Astrocyte (in vitro differentiated cells and primary cell): Measurements from ENCODE around the gene SCNN1A. TPM values are rescaled to one million over a fixed set of nuclear protein-coding genes. Genes with fewer than 3 reads are reported as not detected.

Experiments used
- DNase-seq: peaks from one replicate; pipeline ENCODE4 v3.0.0-alpha.2; 2010; ENCODE audit warnings: low read depth
- FAIRE-seq: peaks from 2 replicates; lab custom pipeline; 2011; peaks lifted over from hg19 to GRCh38; lab: Jason Lieb, UNC
- H2AFZ ChIP-seq: 2 replicates; pipeline ENCODE4 v1.6.0; 2012; ENCODE audit warnings: low read depth, low read length, inconsistent platforms
- H3K27ac ChIP-seq: 2 replicates; pipeline ENCODE4 v1.5.1; 2011; ENCODE audit warnings: low read depth, low read length, inconsistent platforms
- H3K27me3 ChIP-seq: 2 replicates; pipeline ENCODE4 v1.6.0; 2011; ENCODE audit warnings: low read length, inconsistent platforms; ENCODE audit not compliant: insufficient read depth
- H3K36me3 ChIP-seq: 2 replicates; pipeline ENCODE4 v1.5.1; 2011; ENCODE audit warnings: low read length, inconsistent platforms; ENCODE audit not compliant: insufficient read depth
- H3K4me1 ChIP-seq: 2 replicates; pipeline ENCODE4 v1.5.1; 2011; ENCODE audit warnings: low read length, inconsistent platforms; ENCODE audit not compliant: insufficient read depth
- H3K4me2 ChIP-seq: 2 replicates; pipeline ENCODE4 v1.6.0; 2012; ENCODE audit warnings: low read length, inconsistent platforms
- H3K4me3 ChIP-seq: 2 replicates; pipeline ENCODE4 v1.5.1; 2011; ENCODE audit warnings: low read depth, mild to moderate bottlenecking, low read length, inconsistent platforms; ENCODE audit not compliant: insufficient read depth
- H3K79me2 ChIP-seq: 2 replicates; pipeline ENCODE4 v1.6.0; 2012; ENCODE audit warnings: mild to moderate bottlenecking, low read length, inconsistent platforms; ENCODE audit not compliant: insufficient read depth
- H3K9ac ChIP-seq: 2 replicates; pipeline ENCODE4 v1.6.0; 2012; ENCODE audit warnings: mild to moderate bottlenecking, low read length, inconsistent platforms
- H3K9me3 ChIP-seq: 2 replicates; pipeline ENCODE4 v1.5.1; 2012; ENCODE audit warnings: low read depth, mild to moderate bottlenecking, low read length, inconsistent platforms; ENCODE audit not compliant: insufficient read depth
- H4K20me1 ChIP-seq: 2 replicates; pipeline ENCODE4 v1.6.0; 2012; ENCODE audit warnings: low read length, inconsistent platforms; ENCODE audit not compliant: insufficient read depth
- H3K27ac Mint-ChIP-seq: one replicate; pipeline ENCODE4 v1.8.0; 2021; ENCODE audit warnings: mild to moderate bottlenecking, mixed read lengths; ENCODE audit not compliant: unreplicated experiment
- H3K27me3 Mint-ChIP-seq: one replicate; pipeline ENCODE4 v1.8.0; 2021; ENCODE audit warnings: low read depth, mixed read lengths; ENCODE audit not compliant: unreplicated experiment
- H3K36me3 Mint-ChIP-seq: one replicate; pipeline ENCODE4 v1.8.0; 2021; ENCODE audit warnings: low read depth, mixed read lengths; ENCODE audit not compliant: unreplicated experiment
- H3K4me1 Mint-ChIP-seq: one replicate; pipeline ENCODE4 v1.8.0; 2021; ENCODE audit warnings: low read depth, mixed read lengths; ENCODE audit not compliant: unreplicated experiment
- H3K4me3 Mint-ChIP-seq: one replicate; pipeline ENCODE4 v1.8.0; 2021; ENCODE audit warnings: mild to moderate bottlenecking, moderate library complexity, mixed read lengths; ENCODE audit not compliant: unreplicated experiment
- H3K9me3 Mint-ChIP-seq: one replicate; pipeline ENCODE4 v1.8.0; 2021; ENCODE audit warnings: mild to moderate bottlenecking, mixed read lengths; ENCODE audit not compliant: unreplicated experiment
- EZH2 ChIP-seq: IDR thresholded peaks from 2 replicates; pipeline ENCODE4 v1.6.1; 2012; ENCODE audit warnings: mild to moderate bottlenecking, low read length, inconsistent platforms; ENCODE audit not compliant: insufficient read depth
- total RNA-seq: library from RNA; stranded (reverse); gene quantifications from 2 replicates; pipeline ENCODE4 v1.2.1, GENCODE V29; 2021
- TF ChIP-seq, protein P1 (sequence below): IDR thresholded peaks from 2 replicates; pipeline ENCODE4 v1.5.1; 2011; ENCODE audit warnings: low read depth, mild to moderate bottlenecking, inconsistent platforms, low read length, moderate library complexity; ENCODE audit not compliant: insufficient read depth

SCNN1A gene
- total RNA-seq, 1 donor from 2014 or later = 1.3 TPM

DNA sequence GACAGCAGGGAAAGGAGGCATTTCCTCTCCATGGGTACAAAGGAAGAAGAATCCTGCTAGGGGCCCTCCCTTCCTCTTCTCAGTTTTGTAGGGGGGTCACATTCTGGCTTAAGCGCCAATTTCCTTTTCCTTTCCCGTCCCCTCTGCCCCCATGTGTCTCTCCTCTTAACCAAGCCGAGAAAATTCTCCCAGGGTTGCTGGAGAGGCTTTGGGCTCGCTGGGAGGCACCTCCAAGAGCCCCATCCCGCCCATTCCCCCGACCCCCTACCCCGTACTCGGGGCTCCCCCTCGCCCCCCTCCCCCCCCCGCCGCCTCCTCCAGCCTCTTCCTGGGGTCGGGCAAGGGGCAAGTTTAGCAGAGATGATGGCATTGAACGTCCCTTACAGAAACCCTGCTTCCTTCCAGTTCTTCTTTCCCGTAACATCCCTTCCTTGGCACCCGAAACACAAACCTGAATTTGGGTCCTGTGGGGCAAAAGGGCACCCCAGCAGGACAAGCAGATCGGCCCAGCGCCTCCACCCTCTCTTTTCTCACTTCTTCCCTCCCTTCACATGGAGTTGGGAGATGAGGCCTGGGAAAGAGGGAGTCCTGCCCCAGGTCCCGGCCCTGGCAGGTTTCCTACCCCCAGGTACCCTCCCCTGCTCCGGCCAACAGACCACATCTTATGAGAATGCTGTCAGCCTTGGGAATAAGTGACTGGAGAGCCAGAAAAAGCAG is 51.2 kb downstream of the SCNN1A start:
- no peaks in the 10 kb centered on the region for H3K27me3 ChIP-seq
- TF ChIP-seq, protein P1, sequence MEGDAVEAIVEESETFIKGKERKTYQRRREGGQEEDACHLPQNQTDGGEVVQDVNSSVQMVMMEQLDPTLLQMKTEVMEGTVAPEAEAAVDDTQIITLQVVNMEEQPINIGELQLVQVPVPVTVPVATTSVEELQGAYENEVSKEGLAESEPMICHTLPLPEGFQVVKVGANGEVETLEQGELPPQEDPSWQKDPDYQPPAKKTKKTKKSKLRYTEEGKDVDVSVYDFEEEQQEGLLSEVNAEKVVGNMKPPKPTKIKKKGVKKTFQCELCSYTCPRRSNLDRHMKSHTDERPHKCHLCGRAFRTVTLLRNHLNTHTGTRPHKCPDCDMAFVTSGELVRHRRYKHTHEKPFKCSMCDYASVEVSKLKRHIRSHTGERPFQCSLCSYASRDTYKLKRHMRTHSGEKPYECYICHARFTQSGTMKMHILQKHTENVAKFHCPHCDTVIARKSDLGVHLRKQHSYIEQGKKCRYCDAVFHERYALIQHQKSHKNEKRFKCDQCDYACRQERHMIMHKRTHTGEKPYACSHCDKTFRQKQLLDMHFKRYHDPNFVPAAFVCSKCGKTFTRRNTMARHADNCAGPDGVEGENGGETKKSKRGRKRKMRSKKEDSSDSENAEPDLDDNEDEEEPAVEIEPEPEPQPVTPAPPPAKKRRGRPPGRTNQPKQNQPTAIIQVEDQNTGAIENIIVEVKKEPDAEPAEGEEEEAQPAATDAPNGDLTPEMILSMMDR = no peak
- no peak for TF ChIP-seq EZH2
- Mint-ChIP-seq H3K36me3 (peaks cover 17% of the 10 kb centered on the region), H3K27ac (peak overlapping the region; percentile 87), H3K4me1 (peaks cover 32% of the 10 kb centered on the region), H3K27me3 (peaks cover 3% of the 10 kb centered on the region), H3K9me3 (no peaks in the 10 kb centered on the region), H3K4me3 (peak overlapping the region; percentile 54)
- DNase-seq (no peak), FAIRE-seq (no peak)
- peaks cover 19% of the 10 kb centered on the region for H3K4me1 ChIP-seq
- H2AFZ ChIP-seq = no peak overlapping the region
- H4K20me1 ChIP-seq = peaks cover 22% of the 10 kb centered on the region
- peak overlapping the region; percentile 67 for H3K4me2 ChIP-seq
- no peak overlapping the region for H3K4me3 ChIP-seq
- no peaks in the 10 kb centered on the region for H3K79me2 ChIP-seq
- no peaks in the 10 kb centered on the region for H3K9me3 ChIP-seq
- peak overlapping the region; percentile 69 for H3K9ac ChIP-seq
- peak overlapping the region; percentile 73 for H3K27ac ChIP-seq
- peaks cover 11% of the 10 kb centered on the region for H3K36me3 ChIP-seq

DNA sequence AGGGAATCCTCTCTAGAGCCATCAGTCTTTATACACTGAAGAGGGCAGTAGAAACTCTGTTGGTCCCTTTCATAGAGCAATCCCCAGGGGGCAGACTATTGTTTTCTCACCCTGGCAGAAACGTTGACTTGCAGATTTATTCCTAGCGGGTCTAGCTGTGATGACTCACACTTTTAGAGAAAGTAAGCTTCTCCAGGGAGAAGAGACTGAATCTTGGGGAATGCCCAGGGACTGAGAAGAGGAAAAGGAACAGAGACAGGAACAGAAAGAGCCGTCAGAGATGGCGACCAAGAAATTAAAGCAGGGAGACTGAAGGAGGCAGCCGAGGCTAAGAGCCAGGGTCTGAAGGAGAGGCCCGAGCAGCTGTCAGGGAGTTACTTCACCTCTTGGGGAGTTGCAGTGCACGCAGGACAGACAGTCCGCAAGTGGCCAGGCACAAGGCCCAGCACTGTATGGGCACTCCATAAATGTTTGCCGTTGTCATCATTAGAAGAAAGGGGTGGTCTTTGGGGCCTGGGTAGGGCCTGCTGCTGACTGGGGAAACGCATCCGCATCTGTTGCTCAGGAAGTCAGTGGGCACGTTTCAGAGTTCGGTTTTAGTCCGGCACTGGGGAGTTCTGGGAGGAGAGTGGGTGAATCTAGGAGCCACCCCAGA is 51.9 kb downstream of the SCNN1A start:
- H3K36me3 ChIP-seq = peaks cover 7% of the 10 kb centered on the region
- H3K9ac ChIP-seq = peak overlapping the region; percentile 69
- H3K36me3 Mint-ChIP-seq = peaks cover 13% of the 10 kb centered on the region
- peak overlapping the region; percentile 73 for H3K27ac ChIP-seq
- H3K9me3 ChIP-seq = no peaks in the 10 kb centered on the region
- H3K4me1 ChIP-seq = peaks cover 19% of the 10 kb centered on the region
- H3K4me2 ChIP-seq = peak overlapping the region; percentile 67
- peaks cover 18% of the 10 kb centered on the region for H4K20me1 ChIP-seq
- H3K4me3 Mint-ChIP-seq = peak overlapping the region; percentile 68
- H2AFZ ChIP-seq = peak overlapping the region; percentile 32
- H3K4me3 ChIP-seq = no peak overlapping the region
- H3K4me1 Mint-ChIP-seq = peaks cover 32% of the 10 kb centered on the region
- no peak for TF ChIP-seq EZH2
- TF ChIP-seq, protein P1 = peak; percentile 73
- FAIRE-seq (peak; percentile 52), DNase-seq (peak; percentile 88)
- H3K79me2 ChIP-seq = no peaks in the 10 kb centered on the region
- no peaks in the 10 kb centered on the region for H3K9me3 Mint-ChIP-seq
- H3K27me3 Mint-ChIP-seq = peaks cover 3% of the 10 kb centered on the region
- H3K27me3 ChIP-seq = no peaks in the 10 kb centered on the region
- H3K27ac Mint-ChIP-seq = peak overlapping the region; percentile 86
